CD4-positive, alpha-beta T cell treated with Interleukin-17A for 4 hours (primary cell): ENCODE results near the gene GATA1.
A peak's percentile ranks its signal among the peaks of the same experiment; 100 is the strongest.
"Not testable (repeated sequence)": the region's sequence is repeated elsewhere in the genome, so short reads cannot be mapped to it uniquely, and the experiment has no call there.

Source experiments
- DNase-seq: peaks from one replicate; pipeline ENCODE4 v3.0.0-alpha.2; 2020; ENCODE audit warnings: mixed read lengths

The GATA1 gene

GRCh38 chrX:48816014-48816810, 29.8 kb downstream of the GATA1 start:
- DNase-seq, result no peak

GRCh38 chrX:48818098-48818497, 31.7 kb downstream of the GATA1 start:
- DNase-seq, result no peak

GRCh38 chrX:48818866-48819265, 32.5 kb downstream of the GATA1 start:
- DNase-seq, result no peak

- not testable (repeated sequence) for DNase-seq
Observed at GRCh38 chrX:48819394-48819793, 33.0 kb downstream of the GATA1 start.

- DNase-seq, result no peak
Observed at GRCh38 chrX:48823053-48823452, 36.7 kb downstream of the GATA1 start.

GRCh38 chrX:48824066-48824465, 37.7 kb downstream of the GATA1 start:
- DNase-seq, result no peak

GRCh38 chrX:48826135-48826875, 39.9 kb downstream of the GATA1 start, which contains the start of gene ERAS:
ERAS (plus strand) TSS chrX:48826513; CDS start chrX:48829124, 2,611 bp downstream.
- DNase-seq, result peak; percentile 46

- no peak for DNase-seq
Observed at GRCh38 chrX:48826876-48827653, 40.7 kb downstream of the GATA1 start.

GRCh38 chrX:48827654-48827968, 41.2 kb downstream of the GATA1 start:
- no peak for DNase-seq

- no peak for DNase-seq
Observed at GRCh38 chrX:48829016-48829735, 42.8 kb downstream of the GATA1 start.

GRCh38 chrX:48831136-48831908, 44.9 kb downstream of the GATA1 start:
- no peak for DNase-seq

- DNase-seq, result no peak
Observed at GRCh38 chrX:48831909-48832291, 45.5 kb downstream of the GATA1 start.

GRCh38 chrX:48833542-48834138, 47.2 kb downstream of the GATA1 start:
- no peak for DNase-seq

GRCh38 chrX:48834383-48834709, 48.0 kb downstream of the GATA1 start:
- DNase-seq, result no peak

- DNase-seq, result peak; percentile 65
Observed at GRCh38 chrX:48835524-48836329, 49.3 kb downstream of the GATA1 start, which contains the start of gene PCSK1N. PCSK1N (minus strand) TSS chrX:48835610; CDS start chrX:48835532, 78 bp downstream.

GRCh38 chrX:48839686-48840085, 53.3 kb downstream of the GATA1 start:
- no peak for DNase-seq
